Measurements from ENCODE around the gene RAP1B.

RAP1B gene

DNA sequence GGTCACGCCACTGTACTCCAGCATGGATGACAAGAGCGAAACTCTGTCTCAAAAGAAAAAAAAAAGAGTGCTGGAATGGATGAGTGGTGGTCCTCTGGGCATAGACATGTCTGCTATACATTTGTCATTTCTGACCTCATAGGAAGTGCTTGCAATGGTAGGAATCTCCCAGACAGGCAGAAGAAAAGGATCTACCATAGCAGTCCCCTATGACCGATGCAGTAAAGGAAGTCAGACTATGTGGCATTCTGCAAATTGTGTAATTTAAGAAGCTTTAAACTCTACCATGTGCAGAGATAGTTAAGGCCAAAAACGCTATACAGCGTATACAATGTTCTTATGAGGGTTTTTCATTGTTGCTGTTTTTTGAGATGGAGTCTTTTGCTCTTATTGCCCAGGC, 24.7 kb upstream of the RAP1B start:
- H3K27ac ChIP-seq (replicated peaks; ENCODE audit: low read length) = no peak overlapping the region
- peaks cover 0 to 2% of the 10 kb centered on the region in 2 donors for H3K9me3 ChIP-seq (replicated peaks in 1 of 2; ENCODE audit: control insufficient read depth in 2 of 2, insufficient read depth in 1 of 2, low read depth in 1 of 2, low read length in 2 of 2)
- no peak for DNase-seq (ENCODE audit: low spot score)
- no peak overlapping the region for H2AFZ ChIP-seq (ENCODE audit: low read length)
- no peak overlapping the region for H2BK5ac ChIP-seq (ENCODE audit: low read length)
- no peak overlapping the region for H3K18ac ChIP-seq (ENCODE audit: low read length)
- no peak overlapping the region for H2BK15ac ChIP-seq (ENCODE audit: low read length)
- H4K91ac ChIP-seq (ENCODE audit: low read depth, low read length, poor library complexity) = no peak overlapping the region
- H2AK5ac ChIP-seq (ENCODE audit: low read depth, low read length) = no peak overlapping the region
- H3K79me1 ChIP-seq (ENCODE audit: low read depth, low read length) = no peaks in the 10 kb centered on the region
- H3K4me2 ChIP-seq (ENCODE audit: insufficient read depth, low read length, poor library complexity, severe bottlenecking) = no peak overlapping the region
- no CpG with 5 or more reads among the region's 5 CpGs for WGBS, 2 donors (ENCODE audit: extremely low coverage in 2 of 2, insufficient read length in 2 of 2, insufficient replicate concordance in 1 of 2)
- no peak overlapping the region for H2BK12ac ChIP-seq (ENCODE audit: low read length)
- H3K4ac ChIP-seq (ENCODE audit: low read length) = no peak overlapping the region
- H3K14ac ChIP-seq (ENCODE audit: low read length) = no peak overlapping the region
- H3K9ac ChIP-seq (ENCODE audit: low read depth, low read length, poor library complexity) = no peak overlapping the region
- H3K4me1 ChIP-seq (ENCODE audit: control insufficient read depth in 2 of 2, insufficient read depth in 1 of 2, low read depth in 1 of 2, low read length in 2 of 2) = no peaks in the 10 kb centered on the region
- no peak overlapping the region for H2BK120ac ChIP-seq (ENCODE audit: low read depth, low read length)
- no peaks in the 10 kb centered on the region for H3K36me3 ChIP-seq (replicated peaks in 1 of 2; ENCODE audit: control insufficient read depth in 2 of 2, insufficient read depth in 2 of 2, low read length in 2 of 2)
- H4K8ac ChIP-seq (ENCODE audit: low read depth, low read length) = no peak overlapping the region
- no peak overlapping the region for H3K4me3 ChIP-seq (ENCODE audit: low read length in 2 of 2)
- no peak overlapping the region for H3K23ac ChIP-seq (ENCODE audit: low read depth, low read length, poor library complexity)
- no peaks in the 10 kb centered on the region for H3K27me3 ChIP-seq (ENCODE audit: control insufficient read depth in 3 of 3, insufficient read depth in 3 of 3, low read depth in 1 of 3, low read length in 3 of 3)

DNA sequence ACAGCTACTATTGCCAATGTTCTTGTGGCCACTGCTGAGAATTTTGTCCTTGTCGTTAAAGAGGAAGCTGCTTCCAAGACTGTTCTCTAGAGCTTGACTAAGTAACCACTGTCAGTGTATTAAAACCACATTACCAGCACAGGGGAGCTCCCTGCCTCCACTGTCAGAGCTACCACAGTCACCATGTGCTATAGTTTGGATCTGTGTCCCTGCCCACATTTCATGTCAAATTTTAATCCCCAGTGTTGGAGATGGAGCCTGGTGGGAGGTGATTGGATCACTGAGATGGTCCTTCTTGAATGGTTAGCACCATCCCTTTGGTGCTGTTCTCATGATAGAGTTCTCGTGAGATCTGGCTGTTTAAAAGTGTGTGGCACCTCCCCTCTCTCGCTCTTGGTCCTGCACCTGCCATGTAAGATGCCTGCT, 23.2 kb upstream of the RAP1B start:
- H2AK5ac ChIP-seq (ENCODE audit: low read depth, low read length) = no peak overlapping the region
- H3K4me2 ChIP-seq (ENCODE audit: insufficient read depth, low read length, poor library complexity, severe bottlenecking) = no peak overlapping the region
- H2BK15ac ChIP-seq (ENCODE audit: low read length) = no peak overlapping the region
- H3K4ac ChIP-seq (ENCODE audit: low read length) = no peak overlapping the region
- no peak overlapping the region for H2AFZ ChIP-seq (ENCODE audit: low read length)
- peaks cover 0 to 2% of the 10 kb centered on the region in 2 donors for H3K9me3 ChIP-seq (replicated peaks in 1 of 2; ENCODE audit: control insufficient read depth in 2 of 2, insufficient read depth in 1 of 2, low read depth in 1 of 2, low read length in 2 of 2)
- no peaks in the 10 kb centered on the region for H3K36me3 ChIP-seq (replicated peaks in 1 of 2; ENCODE audit: control insufficient read depth in 2 of 2, insufficient read depth in 2 of 2, low read length in 2 of 2)
- no peak overlapping the region for H2BK5ac ChIP-seq (ENCODE audit: low read length)
- no peak overlapping the region for H3K23ac ChIP-seq (ENCODE audit: low read depth, low read length, poor library complexity)
- H3K4me3 ChIP-seq (ENCODE audit: low read length in 2 of 2) = no peak overlapping the region
- H3K27me3 ChIP-seq (ENCODE audit: control insufficient read depth in 3 of 3, insufficient read depth in 3 of 3, low read depth in 1 of 3, low read length in 3 of 3) = no peaks in the 10 kb centered on the region
- no peaks in the 10 kb centered on the region for H3K79me1 ChIP-seq (ENCODE audit: low read depth, low read length)
- no peak for DNase-seq (ENCODE audit: low spot score)
- no CpG with 5 or more reads among the region's 3 CpGs for WGBS, 2 donors (ENCODE audit: extremely low coverage in 2 of 2, insufficient read length in 2 of 2, insufficient replicate concordance in 1 of 2)
- no peak overlapping the region for H2BK12ac ChIP-seq (ENCODE audit: low read length)
- H2BK120ac ChIP-seq (ENCODE audit: low read depth, low read length) = no peak overlapping the region
- no peak overlapping the region for H3K14ac ChIP-seq (ENCODE audit: low read length)
- no peak overlapping the region for H3K9ac ChIP-seq (ENCODE audit: low read depth, low read length, poor library complexity)
- no peak overlapping the region for H3K27ac ChIP-seq (replicated peaks; ENCODE audit: low read length)
- no peak overlapping the region for H3K18ac ChIP-seq (ENCODE audit: low read length)
- H4K91ac ChIP-seq (ENCODE audit: low read depth, low read length, poor library complexity) = no peak overlapping the region
- H3K4me1 ChIP-seq (ENCODE audit: control insufficient read depth in 2 of 2, insufficient read depth in 1 of 2, low read depth in 1 of 2, low read length in 2 of 2) = no peaks in the 10 kb centered on the region
- no peak overlapping the region for H4K8ac ChIP-seq (ENCODE audit: low read depth, low read length)

DNA sequence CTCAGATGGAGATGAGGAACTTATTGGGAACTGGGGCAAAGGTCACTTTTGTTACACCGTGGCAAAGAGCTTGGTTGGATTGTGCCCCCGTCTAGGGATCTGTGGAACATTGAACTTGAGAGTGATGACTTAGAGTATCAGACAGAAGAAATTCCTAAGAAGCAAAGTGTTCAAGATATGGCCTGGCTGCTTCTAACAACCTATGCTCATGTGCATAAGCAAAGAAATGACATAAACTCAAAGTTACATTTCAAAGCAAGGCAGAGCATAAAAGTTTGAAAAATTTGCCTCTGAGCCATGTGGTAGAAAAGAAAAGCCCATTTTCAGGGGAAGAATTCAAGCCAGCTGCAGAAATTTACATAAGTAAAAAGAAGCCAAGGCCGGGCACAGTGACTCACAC, 21.5 kb upstream of the RAP1B start:
- no peaks in the 10 kb centered on the region for H3K79me1 ChIP-seq (ENCODE audit: low read depth, low read length)
- H3K4me1 ChIP-seq (ENCODE audit: control insufficient read depth in 2 of 2, insufficient read depth in 1 of 2, low read depth in 1 of 2, low read length in 2 of 2) = no peaks in the 10 kb centered on the region
- no peak overlapping the region for H3K9ac ChIP-seq (ENCODE audit: low read depth, low read length, poor library complexity)
- no peak overlapping the region for H3K14ac ChIP-seq (ENCODE audit: low read length)
- no peak for DNase-seq (ENCODE audit: low spot score)
- no peaks in the 10 kb centered on the region for H3K36me3 ChIP-seq (replicated peaks in 1 of 2; ENCODE audit: control insufficient read depth in 2 of 2, insufficient read depth in 2 of 2, low read length in 2 of 2)
- no peak overlapping the region for H3K4me2 ChIP-seq (ENCODE audit: insufficient read depth, low read length, poor library complexity, severe bottlenecking)
- H2BK5ac ChIP-seq (ENCODE audit: low read length) = no peak overlapping the region
- no peak overlapping the region for H2BK12ac ChIP-seq (ENCODE audit: low read length)
- H3K27ac ChIP-seq (replicated peaks; ENCODE audit: low read length) = no peak overlapping the region
- H2AK5ac ChIP-seq (ENCODE audit: low read depth, low read length) = no peak overlapping the region
- H3K27me3 ChIP-seq (ENCODE audit: control insufficient read depth in 3 of 3, insufficient read depth in 3 of 3, low read depth in 1 of 3, low read length in 3 of 3) = no peaks in the 10 kb centered on the region
- no peak overlapping the region for H2BK15ac ChIP-seq (ENCODE audit: low read length)
- no peak overlapping the region for H3K18ac ChIP-seq (ENCODE audit: low read length)
- no peak overlapping the region for H4K8ac ChIP-seq (ENCODE audit: low read depth, low read length)
- WGBS, 2 donors (ENCODE audit: extremely low coverage in 2 of 2, insufficient read length in 2 of 2, insufficient replicate concordance in 1 of 2) = no CpG with 5 or more reads among the region's 3 CpGs
- H2AFZ ChIP-seq (ENCODE audit: low read length) = no peak overlapping the region
- no peak overlapping the region for H2BK120ac ChIP-seq (ENCODE audit: low read depth, low read length)
- no peak overlapping the region for H3K4me3 ChIP-seq (ENCODE audit: low read length in 2 of 2)
- H4K91ac ChIP-seq (ENCODE audit: low read depth, low read length, poor library complexity) = no peak overlapping the region
- no peak overlapping the region for H3K23ac ChIP-seq (ENCODE audit: low read depth, low read length, poor library complexity)
- no peak overlapping the region for H3K4ac ChIP-seq (ENCODE audit: low read length)
- H3K9me3 ChIP-seq (replicated peaks in 1 of 2; ENCODE audit: control insufficient read depth in 2 of 2, insufficient read depth in 1 of 2, low read depth in 1 of 2, low read length in 2 of 2) = peaks cover 2 to 4% of the 10 kb centered on the region in 2 donors

DNA sequence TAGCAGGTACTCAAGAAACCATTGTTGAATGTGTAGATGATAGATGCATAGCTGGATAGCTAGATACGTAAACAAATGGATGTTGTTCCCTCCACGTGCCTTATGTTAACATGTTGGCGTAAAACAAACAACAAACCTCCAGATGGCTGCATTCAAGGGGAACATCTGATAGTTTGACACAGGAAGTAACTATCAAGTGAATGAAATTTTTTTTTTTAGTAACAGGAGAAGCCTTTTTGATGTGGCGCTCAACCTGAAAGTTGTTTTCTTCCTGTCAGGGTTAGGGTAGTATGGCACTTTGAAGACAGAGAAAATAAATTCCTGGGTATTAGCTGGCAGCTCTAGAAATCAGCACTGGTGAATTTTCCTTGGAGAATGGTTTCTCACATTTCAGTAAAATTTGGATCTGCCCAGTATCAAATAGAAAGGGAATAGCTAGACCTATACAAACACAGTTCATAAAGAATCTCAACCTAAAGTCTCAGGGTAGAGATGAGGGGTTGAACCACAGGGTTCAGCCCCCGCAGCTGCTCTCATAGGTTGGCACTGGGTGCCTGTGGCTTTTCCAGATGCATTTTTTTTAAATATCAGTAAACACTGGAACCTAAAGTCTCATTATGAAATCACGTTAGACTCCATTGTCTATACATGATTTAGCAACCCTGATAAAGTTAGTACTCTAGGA, 18.8 kb upstream of the RAP1B start:
- no peak for DNase-seq (ENCODE audit: low spot score)
- no peak overlapping the region for H2AK5ac ChIP-seq (ENCODE audit: low read depth, low read length)
- no peak overlapping the region for H4K91ac ChIP-seq (ENCODE audit: low read depth, low read length, poor library complexity)
- no peak overlapping the region for H2BK5ac ChIP-seq (ENCODE audit: low read length)
- H3K79me1 ChIP-seq (ENCODE audit: low read depth, low read length) = no peaks in the 10 kb centered on the region
- no peak overlapping the region for H2BK15ac ChIP-seq (ENCODE audit: low read length)
- no peak overlapping the region for H3K14ac ChIP-seq (ENCODE audit: low read length)
- H3K23ac ChIP-seq (ENCODE audit: low read depth, low read length, poor library complexity) = no peak overlapping the region
- peaks cover 2 to 4% of the 10 kb centered on the region in 2 donors for H3K9me3 ChIP-seq (replicated peaks in 1 of 2; ENCODE audit: control insufficient read depth in 2 of 2, insufficient read depth in 1 of 2, low read depth in 1 of 2, low read length in 2 of 2)
- H4K8ac ChIP-seq (ENCODE audit: low read depth, low read length) = no peak overlapping the region
- no peak overlapping the region for H3K4me3 ChIP-seq (ENCODE audit: low read length in 2 of 2)
- no peak overlapping the region for H3K27ac ChIP-seq (replicated peaks; ENCODE audit: low read length)
- H3K36me3 ChIP-seq (replicated peaks in 1 of 2; ENCODE audit: control insufficient read depth in 2 of 2, insufficient read depth in 2 of 2, low read length in 2 of 2) = no peaks in the 10 kb centered on the region
- H2AFZ ChIP-seq (ENCODE audit: low read length) = no peak overlapping the region
- peaks cover 0 to 3% (median 0%) of the 10 kb centered on the region in 3 experiments for H3K27me3 ChIP-seq (ENCODE audit: control insufficient read depth in 3 of 3, insufficient read depth in 3 of 3, low read depth in 1 of 3, low read length in 3 of 3)
- H2BK12ac ChIP-seq (ENCODE audit: low read length) = no peak overlapping the region
- H3K4me2 ChIP-seq (ENCODE audit: insufficient read depth, low read length, poor library complexity, severe bottlenecking) = no peak overlapping the region
- no peak overlapping the region for H3K4ac ChIP-seq (ENCODE audit: low read length)
- no peak overlapping the region for H3K9ac ChIP-seq (ENCODE audit: low read depth, low read length, poor library complexity)
- H3K4me1 ChIP-seq (ENCODE audit: control insufficient read depth in 2 of 2, insufficient read depth in 1 of 2, low read depth in 1 of 2, low read length in 2 of 2) = no peaks in the 10 kb centered on the region
- H2BK120ac ChIP-seq (ENCODE audit: low read depth, low read length) = no peak overlapping the region
- no peak overlapping the region for H3K18ac ChIP-seq (ENCODE audit: low read length)
- WGBS, 2 donors (ENCODE audit: extremely low coverage in 2 of 2, insufficient read length in 2 of 2, insufficient replicate concordance in 1 of 2) = no CpG with 5 or more reads among the region's 6 CpGs

All from neuronal stem cell (in vitro differentiated cells).